Smooth muscle cell of the brain vasculature (primary cell): Measurements from ENCODE around the gene GPC3.

ENCODE experiments used
- DNase-seq: peaks from one replicate; pipeline ENCODE4 v3.0.0-alpha.2; 2012; ENCODE audit warnings: low read depth, low spot score

The GPC3 gene

GRCh38 chrX:133607419-133608348 lies 377.7 kb downstream of the GPC3 start:
- no peak for DNase-seq

GRCh38 chrX:133606990-133607389 lies 378.4 kb downstream of the GPC3 start:
- no peak for DNase-seq

GRCh38 chrX:133604801-133605200 lies 380.6 kb downstream of the GPC3 start:
- DNase-seq = no peak

GRCh38 chrX:133602881-133603280 lies 382.5 kb downstream of the GPC3 start:
- no peak for DNase-seq

- DNase-seq = no peak
Measured at GRCh38 chrX:133601116-133601515, 384.3 kb downstream of the GPC3 start.

- DNase-seq = no peak
Measured at GRCh38 chrX:133600536-133600935, 384.9 kb downstream of the GPC3 start.

- no peak for DNase-seq
Measured at GRCh38 chrX:133598601-133599335, 386.6 kb downstream of the GPC3 start.

- DNase-seq = no peak
Measured at GRCh38 chrX:133594156-133594555, 391.2 kb downstream of the GPC3 start.

GRCh38 chrX:133593531-133593930 lies 391.9 kb downstream of the GPC3 start:
- DNase-seq = no peak

GRCh38 chrX:133590703-133591505 lies 394.5 kb downstream of the GPC3 start:
- no peak for DNase-seq

GRCh38 chrX:133588827-133589226 lies 396.6 kb downstream of the GPC3 start:
- DNase-seq = no peak

- DNase-seq = no peak
Measured at GRCh38 chrX:133587818-133588217, 397.6 kb downstream of the GPC3 start.

- DNase-seq = no peak
Measured at GRCh38 chrX:133587071-133587470, 398.3 kb downstream of the GPC3 start.

GRCh38 chrX:133586443-133586842 lies 399.0 kb downstream of the GPC3 start:
- no peak for DNase-seq

- no peak for DNase-seq
Measured at GRCh38 chrX:133583825-133584224, 401.6 kb downstream of the GPC3 start.

- DNase-seq = no peak
Measured at GRCh38 chrX:133580625-133581024, 404.8 kb downstream of the GPC3 start.

- DNase-seq = no peak
Measured at GRCh38 chrX:133579631-133580030, 405.8 kb downstream of the GPC3 start.

GRCh38 chrX:133576876-133577275 lies 408.5 kb downstream of the GPC3 start:
- no peak for DNase-seq

GRCh38 chrX:133575501-133576136 lies 409.8 kb downstream of the GPC3 start:
- no peak for DNase-seq

GRCh38 chrX:133574716-133575115 lies 410.7 kb downstream of the GPC3 start:
- DNase-seq = no peak

- DNase-seq = no peak
Measured at GRCh38 chrX:133570549-133570948, 414.8 kb downstream of the GPC3 start.
